Anterior cingulate cortex (tissue), 58 donors: ENCODE measurements around the gene LHX1.

Experiments
- DNase-seq, 58 donors: peaks; one replicate each; lab custom pipeline; 2025; lab: John Stamatoyannopoulos, UW

The LHX1 gene

GRCh38 chr17:36949461-36949927 lies 12.2 kb downstream of the LHX1 start:
- no peak for DNase-seq

- no peak for DNase-seq
These were observed 12.8 kb downstream of the LHX1 start for GRCh38 chr17:36950027-36950426.

GRCh38 chr17:36951084-36951789 lies 14.0 kb downstream of the LHX1 start:
- no peak for DNase-seq

GRCh38 chr17:36971508-36971907 lies 34.2 kb downstream of the LHX1 start:
- no peak for DNase-seq

- DNase-seq, result no peak
These were observed 35.0 kb downstream of the LHX1 start for GRCh38 chr17:36972186-36972700.

GRCh38 chr17:36972905-36973304 lies 35.6 kb downstream of the LHX1 start:
- DNase-seq, result no peak

- no peak for DNase-seq
These were observed 38.7 kb downstream of the LHX1 start for GRCh38 chr17:36975922-36976515.

- no peak for DNase-seq
These were observed 39.8 kb downstream of the LHX1 start for GRCh38 chr17:36977066-36977465.

- DNase-seq, result no peak
These were observed 40.3 kb downstream of the LHX1 start for GRCh38 chr17:36977568-36977967.

GRCh38 chr17:36978810-36979564 lies 41.7 kb downstream of the LHX1 start:
- DNase-seq, result no peak

GRCh38 chr17:36979565-36979941 lies 42.3 kb downstream of the LHX1 start:
- no peak for DNase-seq

GRCh38 chr17:36980280-36980761 lies 43.0 kb downstream of the LHX1 start:
- DNase-seq, result no peak

GRCh38 chr17:36983618-36984017 lies 46.3 kb downstream of the LHX1 start:
- no peak for DNase-seq

GRCh38 chr17:36989173-36989572 lies 51.9 kb downstream of the LHX1 start:
- DNase-seq, result no peak

GRCh38 chr17:36992701-36993100 lies 55.4 kb downstream of the LHX1 start:
- DNase-seq, result no peak

GRCh38 chr17:36993227-36993626 lies 56.0 kb downstream of the LHX1 start:
- DNase-seq, result no peak
